Fibroblast of the aortic adventitia (primary cell): ENCODE data around the gene MTTP. TPM values are rescaled to one million over a fixed set of nuclear protein-coding genes. Genes with fewer than 3 reads are reported as not detected.

ENCODE experiments used
- total RNA-seq: library from RNA; depleted of rRNA; stranded (reverse); fragments of >200 nt; gene quantifications from 2 replicates; pipeline ENCODE4 v1.2.3, GENCODE V29; 2012; ENCODE audit warnings: low replicate concordance

The MTTP gene
- total RNA-seq, 1 donor = 0.09 TPM

Other genes with a start within 250 kb of the MTTP start
- gene ADH1C, start 222.1 kb upstream of the MTTP start, total RNA-seq = 1.4 and 24.3 TPM in 2 replicates
- 0.09 TPM in 1 of 2 replicates, not detected in the other for gene ADH7, start 139.5 kb upstream of the MTTP start, total RNA-seq
- not detected in 2 replicates for gene C4orf17, start 63.8 kb upstream of the MTTP start, total RNA-seq
- gene TRMT10A, start 10.8 kb upstream of the MTTP start, total RNA-seq = 8.9 and 9.6 TPM in 2 replicates
- gene C4orf54, start 83.0 kb downstream of the MTTP start, total RNA-seq = 0.08 TPM in 1 of 2 replicates, not detected in the other
- not detected in 2 replicates for gene DAPP1, start 242.0 kb downstream of the MTTP start, total RNA-seq